Measurements from ENCODE around the gene AKR1B1. TPM values are rescaled to one million over a fixed set of nuclear protein-coding genes. Genes with fewer than 3 reads are reported as not detected.

AKR1B1 gene
- total RNA-seq, 1 donor from 2014 or later = 99.8 TPM

DNA sequence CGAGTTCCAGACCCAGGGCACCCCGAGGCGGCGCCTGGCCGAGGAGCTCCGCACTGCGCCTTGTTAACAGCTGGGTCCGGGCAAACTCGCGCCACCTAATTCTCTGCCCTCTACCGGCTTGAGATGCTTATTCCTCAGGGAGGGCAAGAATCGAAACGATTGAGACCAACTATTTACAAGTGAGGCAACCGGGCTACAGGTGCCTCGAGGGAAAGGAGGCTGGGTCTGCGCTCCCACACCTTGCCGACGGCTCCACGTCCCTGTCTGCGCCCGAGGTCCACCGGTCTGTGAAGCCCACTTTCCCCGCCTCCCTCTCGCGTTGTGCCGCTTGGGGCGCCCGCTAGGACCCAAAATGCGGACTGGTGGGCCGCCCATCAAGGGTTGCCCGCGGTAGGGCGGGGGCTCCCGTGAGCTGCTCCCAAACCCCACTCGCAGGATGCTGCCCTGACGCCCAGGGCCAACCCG lies 527 bp downstream of the AKR1B1 start:
- H3K4me1 Mint-ChIP-seq (ENCODE audit: low read depth) = peaks cover 18% of the 10 kb centered on the region
- peaks cover 4% of the 10 kb centered on the region for H3K27me3 Mint-ChIP-seq
- peak overlapping the region; percentile 78 for H3K27ac Mint-ChIP-seq
- peak overlapping the region; percentile 80 for H3K4me3 Mint-ChIP-seq (ENCODE audit: low read depth)
- H3K9me3 Mint-ChIP-seq (ENCODE audit: low read depth) = no peaks in the 10 kb centered on the region
- peaks cover 6% of the 10 kb centered on the region for H3K36me3 Mint-ChIP-seq (ENCODE audit: insufficient read depth)
- TF ChIP-seq, protein P1, sequence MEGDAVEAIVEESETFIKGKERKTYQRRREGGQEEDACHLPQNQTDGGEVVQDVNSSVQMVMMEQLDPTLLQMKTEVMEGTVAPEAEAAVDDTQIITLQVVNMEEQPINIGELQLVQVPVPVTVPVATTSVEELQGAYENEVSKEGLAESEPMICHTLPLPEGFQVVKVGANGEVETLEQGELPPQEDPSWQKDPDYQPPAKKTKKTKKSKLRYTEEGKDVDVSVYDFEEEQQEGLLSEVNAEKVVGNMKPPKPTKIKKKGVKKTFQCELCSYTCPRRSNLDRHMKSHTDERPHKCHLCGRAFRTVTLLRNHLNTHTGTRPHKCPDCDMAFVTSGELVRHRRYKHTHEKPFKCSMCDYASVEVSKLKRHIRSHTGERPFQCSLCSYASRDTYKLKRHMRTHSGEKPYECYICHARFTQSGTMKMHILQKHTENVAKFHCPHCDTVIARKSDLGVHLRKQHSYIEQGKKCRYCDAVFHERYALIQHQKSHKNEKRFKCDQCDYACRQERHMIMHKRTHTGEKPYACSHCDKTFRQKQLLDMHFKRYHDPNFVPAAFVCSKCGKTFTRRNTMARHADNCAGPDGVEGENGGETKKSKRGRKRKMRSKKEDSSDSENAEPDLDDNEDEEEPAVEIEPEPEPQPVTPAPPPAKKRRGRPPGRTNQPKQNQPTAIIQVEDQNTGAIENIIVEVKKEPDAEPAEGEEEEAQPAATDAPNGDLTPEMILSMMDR (IDR thresholded peaks at IDR 0.05; ENCODE audit: unreplicated experiment) = peak; percentile 44
- DNase-seq (ENCODE audit: low spot score, unreplicated experiment) = peak; percentile 51

- peaks cover 4% of the 10 kb centered on the region for H3K27me3 Mint-ChIP-seq
- H3K4me3 Mint-ChIP-seq (ENCODE audit: low read depth) = peak overlapping the region; percentile 80
- no peak overlapping the region for H3K27ac Mint-ChIP-seq
- no peaks in the 10 kb centered on the region for H3K9me3 Mint-ChIP-seq (ENCODE audit: low read depth)
- H3K36me3 Mint-ChIP-seq (ENCODE audit: insufficient read depth) = peaks cover 6% of the 10 kb centered on the region
- TF ChIP-seq, protein P1 (IDR thresholded peaks at IDR 0.05; ENCODE audit: unreplicated experiment) = no peak
- no peak for DNase-seq (ENCODE audit: low spot score, unreplicated experiment)
- H3K4me1 Mint-ChIP-seq (ENCODE audit: low read depth) = peaks cover 30% of the 10 kb centered on the region
Observed at GRCh38 chr7:134457210-134457609, 1.7 kb downstream of the AKR1B1 start.

DNA sequence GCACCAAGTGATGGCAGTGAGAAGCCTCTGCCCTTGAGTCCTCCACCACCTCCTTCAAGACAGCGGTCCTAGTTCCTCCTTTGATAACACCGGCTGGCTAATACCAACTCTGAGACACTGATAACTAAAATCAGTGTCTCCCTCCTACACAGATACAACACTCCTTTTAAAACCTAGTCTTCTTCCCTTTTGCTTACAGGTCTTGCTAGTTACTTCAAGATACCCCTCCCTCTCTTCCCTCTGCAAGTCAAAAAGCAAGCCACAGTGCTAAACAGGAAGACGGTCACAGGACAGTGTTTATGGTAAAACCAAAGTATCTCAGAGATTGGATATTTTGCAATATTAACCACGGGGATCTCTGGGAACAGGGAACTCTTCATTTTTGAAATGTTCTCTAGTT lies 4.6 kb downstream of the AKR1B1 start:
- Mint-ChIP-seq H3K9me3 (ENCODE audit: low read depth) (no peaks in the 10 kb centered on the region), H3K27ac (no peak overlapping the region), H3K4me3 (ENCODE audit: low read depth) (no peak overlapping the region), H3K36me3 (ENCODE audit: insufficient read depth) (peaks cover 10% of the 10 kb centered on the region), H3K27me3 (no peaks in the 10 kb centered on the region), H3K4me1 (ENCODE audit: low read depth) (peaks cover 31% of the 10 kb centered on the region)
- no peak for DNase-seq (ENCODE audit: low spot score, unreplicated experiment)
- TF ChIP-seq, protein P1 (IDR thresholded peaks at IDR 0.05; ENCODE audit: unreplicated experiment) = no peak

DNA sequence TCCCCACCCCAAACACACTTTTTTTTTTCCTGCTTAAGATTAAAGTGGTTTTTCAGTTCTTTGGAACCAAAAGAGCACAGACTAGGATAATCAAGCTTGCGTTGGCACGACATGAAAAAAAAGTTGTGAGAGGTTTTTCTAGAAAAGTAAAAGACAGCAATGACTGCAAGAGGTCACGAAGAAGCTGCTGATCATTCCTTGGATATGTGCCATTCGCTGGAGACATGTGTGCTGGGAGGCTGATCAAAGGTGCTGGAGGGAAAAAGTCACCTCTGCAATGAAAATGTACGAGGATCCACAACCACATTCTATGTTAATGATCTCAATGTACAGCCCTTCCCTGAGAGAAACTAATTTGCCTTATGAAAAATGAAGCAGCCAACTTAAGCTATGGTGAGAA lies 5.4 kb downstream of the AKR1B1 start:
- Mint-ChIP-seq H3K36me3 (ENCODE audit: insufficient read depth) (peaks cover 15% of the 10 kb centered on the region), H3K4me3 (ENCODE audit: low read depth) (no peak overlapping the region), H3K4me1 (ENCODE audit: low read depth) (peaks cover 30% of the 10 kb centered on the region), H3K27ac (no peak overlapping the region), H3K27me3 (no peaks in the 10 kb centered on the region), H3K9me3 (ENCODE audit: low read depth) (no peaks in the 10 kb centered on the region)
- no peak for DNase-seq (ENCODE audit: low spot score, unreplicated experiment)
- TF ChIP-seq, protein P1 (IDR thresholded peaks at IDR 0.05; ENCODE audit: unreplicated experiment) = no peak

DNA sequence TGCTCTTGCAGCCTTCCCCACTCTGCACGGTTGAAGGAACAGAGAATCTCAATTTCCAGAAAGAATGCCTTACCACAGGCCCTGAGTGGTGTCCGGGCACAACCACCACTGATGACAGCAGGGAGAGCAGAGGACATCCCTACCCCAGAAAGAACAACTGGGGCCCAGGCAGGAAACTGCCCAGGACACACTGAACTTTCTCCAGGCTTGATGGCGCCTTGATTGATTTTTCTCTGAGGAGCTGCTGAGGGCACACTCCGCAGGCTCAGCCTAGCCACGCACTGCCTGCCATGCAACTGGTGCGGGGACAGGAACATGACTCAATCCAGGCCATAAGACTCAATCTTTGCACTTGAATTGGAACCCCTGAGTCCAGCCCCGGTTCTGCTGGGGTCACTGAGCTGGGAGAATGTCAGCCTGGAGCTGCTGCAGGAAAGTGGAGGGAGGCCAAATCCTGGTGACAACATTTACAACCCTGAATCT lies 5.9 kb downstream of the AKR1B1 start:
- Mint-ChIP-seq H3K27ac (no peak overlapping the region), H3K4me1 (ENCODE audit: low read depth) (peaks cover 26% of the 10 kb centered on the region), H3K36me3 (ENCODE audit: insufficient read depth) (peaks cover 15% of the 10 kb centered on the region), H3K9me3 (ENCODE audit: low read depth) (no peaks in the 10 kb centered on the region), H3K27me3 (no peaks in the 10 kb centered on the region), H3K4me3 (ENCODE audit: low read depth) (no peak overlapping the region)
- TF ChIP-seq, protein P1 (IDR thresholded peaks at IDR 0.05; ENCODE audit: unreplicated experiment) = no peak
- no peak for DNase-seq (ENCODE audit: low spot score, unreplicated experiment)
